CD4-positive, alpha-beta T cell treated with Interferon gamma for 1 hour (primary cell): ENCODE data around the gene LYSET.
A peak's percentile ranks its signal among the peaks of the same experiment; 100 is the strongest.
"Not testable (repeated sequence)": the region's sequence is repeated elsewhere in the genome, so short reads cannot be mapped to it uniquely, and the experiment has no call there.

Experiments used
- DNase-seq: peaks from one replicate; pipeline ENCODE4 v3.0.0-alpha.2; 2020

LYSET gene, protein sequence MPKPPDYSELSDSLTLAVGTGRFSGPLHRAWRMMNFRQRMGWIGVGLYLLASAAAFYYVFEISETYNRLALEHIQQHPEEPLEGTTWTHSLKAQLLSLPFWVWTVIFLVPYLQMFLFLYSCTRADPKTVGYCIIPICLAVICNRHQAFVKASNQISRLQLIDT

GRCh38 chr14:93184391-93185348 is at the start of gene LYSET, which contains the start of gene MOAP1:
Gene LYSET (plus strand): TSS chr14:93185317. CDS start chr14:93185406, 89 bp downstream.
Gene MOAP1 (minus strand): TSS chr14:93184897. CDS start chr14:93184242, 655 bp downstream.
- peak; percentile 94 for DNase-seq

- DNase-seq, result no peak
Measured at GRCh38 chr14:93135399-93135798, 49.7 kb upstream of the LYSET start.

DNA sequence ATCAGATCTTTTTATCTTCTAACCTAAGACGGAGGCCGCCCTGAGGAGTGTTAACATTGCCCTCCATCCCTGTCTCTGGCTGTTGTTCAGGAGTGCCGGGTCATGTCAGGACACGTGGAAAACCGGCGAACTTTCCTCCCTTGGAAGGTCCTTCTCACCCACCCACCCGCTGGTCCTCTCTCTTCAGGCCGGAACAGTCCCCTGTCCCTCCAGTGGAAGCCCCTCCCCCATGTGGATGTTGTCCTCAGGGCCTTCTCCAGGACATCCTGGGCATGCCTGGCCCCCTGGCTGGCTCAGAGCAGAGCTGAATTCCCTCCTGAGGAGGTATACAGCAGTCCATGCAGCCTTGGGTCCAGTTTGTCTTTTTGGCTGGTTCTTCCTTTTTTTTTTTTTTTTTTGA is 49.1 kb upstream of the LYSET start:
- DNase-seq, result no peak

- DNase-seq, result peak; percentile 3
Measured at GRCh38 chr14:93136508-93136907, 48.6 kb upstream of the LYSET start.

- no peak for DNase-seq
Measured at GRCh38 chr14:93137864-93138263, 47.3 kb upstream of the LYSET start.

GRCh38 chr14:93142854-93143652 is 42.1 kb upstream of the LYSET start:
- no peak for DNase-seq

DNA sequence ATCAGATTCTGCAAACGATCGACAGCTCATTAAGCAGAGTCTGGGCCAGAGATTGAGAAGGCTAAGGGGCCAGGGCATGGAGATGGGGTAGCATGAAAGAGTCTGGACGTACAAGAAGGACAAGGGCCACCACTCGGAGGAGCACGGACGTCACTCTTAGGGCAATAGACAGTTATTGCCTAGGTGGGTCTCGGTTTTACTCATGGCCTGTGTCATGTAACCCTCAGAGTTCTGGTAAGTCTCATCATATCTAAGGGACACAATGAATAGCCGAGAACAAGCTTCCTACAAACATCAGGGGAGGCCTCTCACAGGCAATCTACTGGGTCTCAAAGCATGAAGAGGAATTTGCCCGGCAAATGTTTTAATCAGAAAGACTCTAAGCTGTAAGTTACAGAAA is 39.0 kb upstream of the LYSET start:
- no peak for DNase-seq

DNA sequence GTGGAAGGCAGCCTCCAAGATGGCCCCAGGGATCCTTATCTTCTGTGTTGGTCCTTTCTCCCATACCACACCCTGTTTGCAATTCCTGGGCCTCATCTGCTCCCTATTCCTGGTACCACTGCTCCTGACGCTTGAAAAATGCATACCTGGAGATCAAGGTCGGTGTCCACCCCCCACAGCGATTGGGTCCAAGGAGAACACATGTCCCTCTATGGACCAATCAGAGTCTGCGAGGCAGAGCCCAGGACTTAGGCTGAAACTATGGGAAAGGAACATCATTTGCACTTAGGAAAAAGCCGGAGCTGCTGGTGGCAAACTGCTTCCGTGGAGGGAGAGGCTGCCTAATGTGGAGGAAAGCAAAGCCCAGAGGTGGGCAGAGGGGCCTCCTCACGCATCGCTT is 36.1 kb upstream of the LYSET start:
- no peak for DNase-seq

GRCh38 chr14:93150227-93151208 is 34.6 kb upstream of the LYSET start:
- DNase-seq, result no peak

GRCh38 chr14:93153121-93153520 is 32.0 kb upstream of the LYSET start:
- no peak for DNase-seq

DNA sequence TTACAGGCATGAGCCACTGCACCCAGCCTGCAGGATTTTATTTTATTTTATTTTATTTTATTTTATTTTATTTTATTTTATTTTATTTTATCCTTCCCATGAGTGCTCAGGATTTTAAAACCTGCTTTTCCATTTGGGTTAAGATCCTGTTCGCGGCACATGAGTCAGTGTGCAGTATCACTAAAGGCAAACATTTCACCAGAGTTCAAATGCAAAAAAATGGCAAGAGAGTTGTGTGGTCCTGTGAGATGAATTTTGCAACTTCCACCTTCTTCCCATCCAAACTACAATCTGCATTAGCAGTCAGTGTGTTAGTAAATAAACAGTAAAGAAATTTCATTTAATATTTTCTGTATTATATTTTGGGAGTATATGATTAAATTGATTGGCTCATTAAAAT is 29.4 kb upstream of the LYSET start:
- DNase-seq, result no peak

- DNase-seq, result no peak
Measured at GRCh38 chr14:93156693-93157369, 28.3 kb upstream of the LYSET start.

DNA sequence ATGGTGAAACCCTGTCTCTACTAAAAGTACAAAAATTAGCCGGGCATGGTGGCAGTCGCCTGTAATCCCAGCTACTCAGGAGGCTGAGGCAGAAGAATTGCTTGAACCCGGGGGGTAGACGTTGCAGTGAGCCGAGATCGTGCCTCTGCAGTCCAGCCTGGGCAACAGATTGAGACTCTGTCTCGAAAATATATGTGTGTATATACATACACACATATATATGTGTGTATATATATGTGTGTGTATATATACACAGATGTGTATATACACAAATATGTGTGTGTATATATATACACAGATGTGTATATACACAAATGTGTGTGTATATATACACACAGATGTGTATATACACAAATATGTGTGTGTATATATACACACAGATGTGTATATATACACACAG is 26.8 kb upstream of the LYSET start:
- DNase-seq, result not testable (repeated sequence)

DNA sequence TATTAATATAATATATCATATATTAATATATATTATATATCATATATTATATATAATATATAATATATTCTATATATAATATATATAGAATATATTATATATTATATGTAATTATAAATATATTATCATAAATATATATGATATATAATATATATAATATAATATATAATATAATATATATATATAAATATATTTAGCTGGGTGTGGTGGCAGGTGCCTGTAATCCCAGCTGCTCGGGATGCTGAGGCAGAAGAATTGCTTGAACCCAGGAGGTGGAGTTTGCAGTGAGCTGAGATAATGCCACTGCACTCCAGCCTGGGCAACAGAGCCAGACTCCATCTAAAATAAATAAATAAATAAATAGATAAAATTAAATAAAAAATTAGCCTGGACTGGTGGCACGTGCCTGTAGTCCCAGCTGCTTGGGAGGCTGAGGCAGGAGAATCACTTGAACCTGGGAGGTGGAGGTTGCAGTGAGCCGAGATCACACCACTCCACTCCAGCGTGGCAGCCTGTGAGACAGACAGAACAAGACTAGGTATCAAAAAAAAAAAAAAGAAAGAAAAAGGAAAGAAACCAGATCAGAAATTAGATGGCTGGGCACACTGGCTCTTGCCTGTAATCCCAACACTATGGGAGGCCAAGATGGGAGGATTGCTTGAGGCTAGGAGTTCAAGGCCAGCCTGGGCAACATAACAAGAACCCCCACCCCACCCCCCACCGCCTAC is 25.3 kb upstream of the LYSET start:
- DNase-seq, result not testable (repeated sequence)

DNA sequence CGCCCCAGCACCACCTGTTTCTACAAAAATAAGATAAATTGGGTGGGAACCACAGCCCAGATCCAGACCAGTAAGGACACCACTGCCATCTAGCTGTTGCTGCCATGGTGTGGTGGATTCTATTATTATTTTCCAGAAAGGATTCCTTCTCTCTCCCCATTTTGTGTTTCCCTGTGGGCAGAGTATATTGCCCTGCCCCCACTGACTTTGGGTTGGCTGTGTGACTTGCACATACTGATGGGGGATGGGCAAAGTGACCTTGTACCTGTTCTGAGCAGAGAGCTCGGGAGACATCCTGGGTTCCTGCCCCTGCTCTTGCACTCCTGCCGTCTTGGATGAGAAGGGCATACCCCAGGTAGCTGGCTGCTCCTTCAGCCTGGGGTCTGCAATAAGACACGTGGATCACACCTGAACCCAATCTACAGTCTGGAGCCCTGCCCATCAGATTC is 24.7 kb upstream of the LYSET start:
- DNase-seq, result no peak

- DNase-seq, result no peak
Measured at GRCh38 chr14:93161411-93161940, 23.6 kb upstream of the LYSET start.

GRCh38 chr14:93163564-93163963 is 21.6 kb upstream of the LYSET start:
- DNase-seq, result no peak

- not testable (repeated sequence) for DNase-seq
Measured at GRCh38 chr14:93165271-93166265, 19.5 kb upstream of the LYSET start.

- not testable (repeated sequence) for DNase-seq
Measured at GRCh38 chr14:93168610-93169009, 16.5 kb upstream of the LYSET start.
